Raji (cell line): ENCODE results near the gene AKNA.

Source experiments
- POLR2A ChIP-seq: IDR thresholded peaks from 2 replicates; pipeline ENCODE4 v1.6.1; 2011; ENCODE audit warnings: low read depth, low read length, control low read depth; ENCODE audit not compliant: insufficient read depth

The AKNA gene

GRCh38 chr9:114373960-114374730 is 13.6 kb downstream of the AKNA start:
- no peak for TF ChIP-seq POLR2A

GRCh38 chr9:114372921-114373448 is 14.8 kb downstream of the AKNA start:
- peak; percentile 56 for TF ChIP-seq POLR2A

- no peak; the same call in 1 of the 2 replicates for TF ChIP-seq POLR2A
Observed at GRCh38 chr9:114371973-114372917, 15.5 kb downstream of the AKNA start.

GRCh38 chr9:114371343-114371944 is 16.3 kb downstream of the AKNA start:
- no peak; the same call in 1 of the 2 replicates for TF ChIP-seq POLR2A

- no peak for TF ChIP-seq POLR2A
Observed at GRCh38 chr9:114370968-114371320, 16.8 kb downstream of the AKNA start.

- no peak for TF ChIP-seq POLR2A
Observed at GRCh38 chr9:114370251-114370967, 17.4 kb downstream of the AKNA start.

GRCh38 chr9:114369216-114370130 is 18.3 kb downstream of the AKNA start:
- TF ChIP-seq POLR2A, result no peak

- TF ChIP-seq POLR2A, result 0 out of 2 replicates have a peak, but pooled peaks have one; percentile 3
Observed at GRCh38 chr9:114367772-114368569, 19.8 kb downstream of the AKNA start.

- 0 out of 2 replicates have a peak, but pooled peaks have one; percentile 10 for TF ChIP-seq POLR2A
Observed at GRCh38 chr9:114367366-114367765, 20.4 kb downstream of the AKNA start.

GRCh38 chr9:114366334-114367128 is 21.3 kb downstream of the AKNA start:
- TF ChIP-seq POLR2A, result no peak

GRCh38 chr9:114365194-114365593 is 22.6 kb downstream of the AKNA start:
- no peak for TF ChIP-seq POLR2A

GRCh38 chr9:114364134-114365041 is 23.4 kb downstream of the AKNA start:
- no peak for TF ChIP-seq POLR2A
